ENCODE measurements around the gene RNF26. TPM values are rescaled to one million over a fixed set of nuclear protein-coding genes. Genes with fewer than 3 reads are reported as not detected.

RNF26 gene
- total RNA-seq, 1 experiment from 2014 or later: 45.6 TPM

DNA sequence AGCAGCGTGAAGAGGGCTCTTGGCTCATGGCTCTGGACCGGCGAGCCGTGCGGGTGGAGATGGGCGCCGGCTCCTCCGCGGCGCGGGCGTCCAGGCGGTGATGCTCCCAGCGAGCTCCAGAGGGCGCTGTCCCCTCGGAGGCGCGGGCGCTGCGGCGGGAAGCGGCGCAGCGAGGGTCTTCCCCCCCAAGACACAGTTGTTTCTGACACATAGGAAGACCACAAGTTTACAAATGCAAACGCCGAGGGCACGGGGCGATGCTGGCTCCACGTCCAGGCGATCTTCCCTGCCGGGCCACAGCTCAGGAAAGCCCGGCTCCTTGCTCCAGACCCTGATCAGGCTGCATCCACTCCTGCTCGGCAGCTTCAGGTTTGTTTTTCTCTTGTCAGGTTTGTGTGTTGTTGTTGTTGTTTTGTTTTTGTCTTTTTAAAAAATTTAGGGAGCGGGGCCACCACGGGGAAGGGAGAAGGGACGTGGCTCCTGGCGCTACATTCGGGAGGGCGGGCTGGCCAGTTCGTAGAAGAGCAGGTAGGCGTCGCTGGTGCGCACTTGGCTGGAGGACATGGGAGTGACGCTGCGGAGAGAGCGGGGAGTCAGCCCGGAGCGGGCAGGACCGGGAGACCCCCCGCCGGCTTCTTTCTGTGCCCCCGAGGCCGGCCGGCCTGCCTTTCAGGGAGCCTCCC is 22.2 kb downstream of the RNF26 start:
- Histone ChIP-seq H3K9me3 (ENCODE audit: control insufficient read depth in 1 of 2, insufficient read depth in 1 of 2, low read depth in 1 of 2, low read length in 2 of 2) (no peaks in the 10 kb centered on the region), H4K20me1 (ENCODE audit: insufficient read depth) (no peaks in the 10 kb centered on the region), H3K79me2 (ENCODE audit: insufficient read depth, low read length) (no peaks in the 10 kb centered on the region), H3K36me3 (ENCODE audit: control insufficient read depth in 1 of 2, insufficient read depth in 2 of 2, low read length in 2 of 2) (peaks cover 0 to 6% of the 10 kb centered on the region in 2 experiments; a peak in 1 of 4 replicates), H3K4me2 (ENCODE audit: low read length) (peak overlapping the region; percentile 97), H2AFZ (ENCODE audit: low read depth, low read length, poor library complexity, severe bottlenecking) (peak overlapping the region; percentile 99), H3K27me3 (ENCODE audit: insufficient read depth, low read length) (no peaks in the 10 kb centered on the region), H3K9ac (ENCODE audit: low read length) (peak overlapping the region; percentile 86), H3K4me1 (ENCODE audit: control insufficient read depth in 1 of 2, insufficient read depth in 2 of 2, low read length in 2 of 2) (peaks cover 17 to 30% of the 10 kb centered on the region in 2 experiments), H3K9me2 (ENCODE audit: insufficient read depth) (no peaks in the 10 kb centered on the region), H3K27ac (ENCODE audit: low read depth, low read length) (peak overlapping the region; percentile 68), H3K4me3 (replicated peaks in 1 of 2; ENCODE audit: low read depth in 1 of 2, low read length in 2 of 2) (peak overlapping the region; percentile 62 to 66)
- ChIA-PET RAD21 (ENCODE audit: low non-redundant PET in 1 of 2, low total read pairs in 2 of 2, uncharacterized antibody in 2 of 2, unreplicated experiment in 2 of 2) (interaction anchor here (0.6 to 1.6 kb wide), 10 partner anchors 8 to 118 kb away, joined by 3 to 7 read pairs (median 3); no protein-coding TSS in a partner anchor), CTCF (interaction anchor here (0.6 to 2.6 kb wide), 23 partner anchors 8 to 373 kb away, joined by 3 to 68 read pairs (median 5); partner anchors contain the start of genes C1QTNF5, DPAGT1, MFRP and RNF26), POLR2A (interaction anchor here (0.6 to 1.0 kb wide), 2 partner anchors 235 to 932 kb away, joined by 4 read pairs; partner anchors contain the start of gene HINFP)
- peak; percentile 60 for DNase-seq (ENCODE audit: low read depth, low spot score)
- ATAC-seq: peak; percentile 87
- intact Hi-C loops (cut with micrococcal nuclease): loop anchor here (1.0 kb wide), 2 partner anchors 18 to 118 kb away; no protein-coding TSS in a partner anchor
- BruUV-seq (replicated peaks): no TSS peak
- TF ChIP-seq ZFX (IDR thresholded peaks at IDR 0.05) (no peak), ELF1 (IDR thresholded peaks at IDR 0.05; ENCODE audit: borderline replicate concordance, low read depth) (no peak), CBX3 (IDR thresholded peaks at IDR 0.05; ENCODE audit: low read depth) (no peak), RAD21 (IDR thresholded peaks at IDR 0.05; ENCODE audit: low read depth) (peak; percentile 94), SRF (IDR thresholded peaks at IDR 0.05; ENCODE audit: low read depth) (no peak), EZH2phosphoT487 (IDR thresholded peaks at IDR 0.05; ENCODE audit: borderline replicate concordance) (no peak), YY1 (IDR thresholded peaks at IDR 0.05; ENCODE audit: extremely low read depth, insufficient replicate concordance, low read depth, low read length) (peak; percentile 39), SP1 (IDR thresholded peaks at IDR 0.05; ENCODE audit: low read depth) (no peak)
- TF ChIP-seq, protein P1, sequence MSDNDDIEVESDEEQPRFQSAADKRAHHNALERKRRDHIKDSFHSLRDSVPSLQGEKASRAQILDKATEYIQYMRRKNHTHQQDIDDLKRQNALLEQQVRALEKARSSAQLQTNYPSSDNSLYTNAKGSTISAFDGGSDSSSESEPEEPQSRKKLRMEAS (IDR thresholded peaks at IDR 0.05): peak; percentile 33; the same call in 1 of the 2 replicates
- TF ChIP-seq, protein P2, sequence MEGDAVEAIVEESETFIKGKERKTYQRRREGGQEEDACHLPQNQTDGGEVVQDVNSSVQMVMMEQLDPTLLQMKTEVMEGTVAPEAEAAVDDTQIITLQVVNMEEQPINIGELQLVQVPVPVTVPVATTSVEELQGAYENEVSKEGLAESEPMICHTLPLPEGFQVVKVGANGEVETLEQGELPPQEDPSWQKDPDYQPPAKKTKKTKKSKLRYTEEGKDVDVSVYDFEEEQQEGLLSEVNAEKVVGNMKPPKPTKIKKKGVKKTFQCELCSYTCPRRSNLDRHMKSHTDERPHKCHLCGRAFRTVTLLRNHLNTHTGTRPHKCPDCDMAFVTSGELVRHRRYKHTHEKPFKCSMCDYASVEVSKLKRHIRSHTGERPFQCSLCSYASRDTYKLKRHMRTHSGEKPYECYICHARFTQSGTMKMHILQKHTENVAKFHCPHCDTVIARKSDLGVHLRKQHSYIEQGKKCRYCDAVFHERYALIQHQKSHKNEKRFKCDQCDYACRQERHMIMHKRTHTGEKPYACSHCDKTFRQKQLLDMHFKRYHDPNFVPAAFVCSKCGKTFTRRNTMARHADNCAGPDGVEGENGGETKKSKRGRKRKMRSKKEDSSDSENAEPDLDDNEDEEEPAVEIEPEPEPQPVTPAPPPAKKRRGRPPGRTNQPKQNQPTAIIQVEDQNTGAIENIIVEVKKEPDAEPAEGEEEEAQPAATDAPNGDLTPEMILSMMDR (IDR thresholded peaks at IDR 0.05 in 2 of 3, conservative IDR thresholded peaks at IDR 0.05 in 1 of 3; ENCODE audit: borderline replicate concordance in 1 of 3, insufficient read depth in 1 of 3, low read depth in 2 of 3, low read length in 2 of 3): peak; percentile 84 to 97 (median 89)
- TF ChIP-seq, protein P3, sequence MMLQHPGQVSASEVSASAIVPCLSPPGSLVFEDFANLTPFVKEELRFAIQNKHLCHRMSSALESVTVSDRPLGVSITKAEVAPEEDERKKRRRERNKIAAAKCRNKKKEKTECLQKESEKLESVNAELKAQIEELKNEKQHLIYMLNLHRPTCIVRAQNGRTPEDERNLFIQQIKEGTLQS (IDR thresholded peaks at IDR 0.05): no peak

All from HCT116 (cell line).